Measurements from ENCODE around the gene C2CD5. TPM values are rescaled to one million over a fixed set of nuclear protein-coding genes. Genes with fewer than 3 reads are reported as not detected.

Gene C2CD5
- total RNA-seq, 1 donor from 2014 or later, result 6.6 TPM

- no peaks in the 10 kb centered on the region for H3K36me3 ChIP-seq (ENCODE audit: control insufficient read depth, insufficient read depth, low read length)
- no peak overlapping the region for H3K4me3 ChIP-seq (ENCODE audit: low read depth, low read length)
- FAIRE-seq (no peak), DNase-seq (ENCODE audit: low read depth) (no peak)
- no peak for TF ChIP-seq CTCF (IDR thresholded peaks at IDR 0.05; ENCODE audit: insufficient read depth, low read length, severe bottlenecking)
- no peaks in the 10 kb centered on the region for H3K27me3 ChIP-seq (ENCODE audit: control insufficient read depth, insufficient read depth, low read length)
Measured at GRCh38 chr12:22527999-22528398, 16.3 kb downstream of the C2CD5 start.

- H3K36me3 ChIP-seq (ENCODE audit: control insufficient read depth, insufficient read depth, low read length), result no peaks in the 10 kb centered on the region
- H3K4me3 ChIP-seq (ENCODE audit: low read depth, low read length), result no peak overlapping the region
- H3K27me3 ChIP-seq (ENCODE audit: control insufficient read depth, insufficient read depth, low read length), result no peaks in the 10 kb centered on the region
- no peak for TF ChIP-seq CTCF (IDR thresholded peaks at IDR 0.05; ENCODE audit: insufficient read depth, low read length, severe bottlenecking)
- no peak for FAIRE-seq
- DNase-seq (ENCODE audit: low read depth), result no peak
Measured at GRCh38 chr12:22526836-22527235, 17.5 kb downstream of the C2CD5 start.

- Histone ChIP-seq H3K27me3 (ENCODE audit: control insufficient read depth, insufficient read depth, low read length) (no peaks in the 10 kb centered on the region), H3K36me3 (ENCODE audit: control insufficient read depth, insufficient read depth, low read length) (no peaks in the 10 kb centered on the region), H3K4me3 (ENCODE audit: low read depth, low read length) (no peak overlapping the region)
- no peak for TF ChIP-seq CTCF (IDR thresholded peaks at IDR 0.05; ENCODE audit: insufficient read depth, low read length, severe bottlenecking)
- DNase-seq (ENCODE audit: low read depth) (peak; percentile 61), FAIRE-seq (no peak)
Measured at GRCh38 chr12:22525426-22525825, 18.9 kb downstream of the C2CD5 start.

- DNase-seq (ENCODE audit: low read depth), result no peak
- no peak for TF ChIP-seq CTCF (IDR thresholded peaks at IDR 0.05; ENCODE audit: insufficient read depth, low read length, severe bottlenecking)
- Histone ChIP-seq H3K4me3 (ENCODE audit: low read depth, low read length) (no peak overlapping the region), H3K27me3 (ENCODE audit: control insufficient read depth, insufficient read depth, low read length) (no peaks in the 10 kb centered on the region), H3K36me3 (ENCODE audit: control insufficient read depth, insufficient read depth, low read length) (no peaks in the 10 kb centered on the region)
- FAIRE-seq, result no peak
Measured at GRCh38 chr12:22518998-22519397, 25.3 kb downstream of the C2CD5 start.

GRCh38 chr12:22518060-22518719, 26.2 kb downstream of the C2CD5 start:
- Histone ChIP-seq H3K27me3 (ENCODE audit: control insufficient read depth, insufficient read depth, low read length) (no peaks in the 10 kb centered on the region), H3K4me3 (ENCODE audit: low read depth, low read length) (no peak overlapping the region), H3K36me3 (ENCODE audit: control insufficient read depth, insufficient read depth, low read length) (no peaks in the 10 kb centered on the region)
- TF ChIP-seq CTCF (IDR thresholded peaks at IDR 0.05; ENCODE audit: insufficient read depth, low read length, severe bottlenecking), result no peak
- DNase-seq (ENCODE audit: low read depth) (peak; percentile 90), FAIRE-seq (no peak)

GRCh38 chr12:22514875-22515274, 29.5 kb downstream of the C2CD5 start:
- no peak for DNase-seq (ENCODE audit: low read depth)

More at GRCh38 chr12:22514875-22515274, 29.5 kb downstream of the C2CD5 start:
- no peak for TF ChIP-seq CTCF (IDR thresholded peaks at IDR 0.05; ENCODE audit: insufficient read depth, low read length, severe bottlenecking)
- no peaks in the 10 kb centered on the region for H3K36me3 ChIP-seq (ENCODE audit: control insufficient read depth, insufficient read depth, low read length)
- no peak for FAIRE-seq
- H3K4me3 ChIP-seq (ENCODE audit: low read depth, low read length), result no peak overlapping the region
- H3K27me3 ChIP-seq (ENCODE audit: control insufficient read depth, insufficient read depth, low read length), result no peaks in the 10 kb centered on the region
